Omental fat pad (tissue), 4 donors: ENCODE results near the gene TLK2. TPM values are rescaled to one million over a fixed set of nuclear protein-coding genes. Genes with fewer than 3 reads are reported as not detected.
"Not testable (repeated sequence)": the region's sequence is repeated elsewhere in the genome, so short reads cannot be mapped to it uniquely, and the experiment has no call there.

Experiments used
- ATAC-seq: fragments of 150-250 bp; one replicate; pipeline ENCODE4 v1.9.1; 2016; ENCODE audit warnings: mild to moderate bottlenecking, moderate library complexity; ENCODE audit not compliant: low FRiP score
- DNase-seq: peaks from one replicate; pipeline ENCODE4 v3.0.0-alpha.2; 2019; ENCODE audit warnings: low spot score
- total RNA-seq, 4 donors: library from RNA; depleted of rRNA; stranded (reverse); fragments of >200 nt; gene quantifications; one replicate each; pipeline ENCODE4 v1.1.0, GENCODE V29; 2016
- TF ChIP-seq, protein P1 (sequence below), 3 donors: fragments of 450-650 bp; IDR thresholded peaks; one replicate each; pipeline ENCODE4 v1.5.1; 2016 to 2017; ENCODE audit warnings: antibody characterized with exemption in 3 of 3, mild to moderate bottlenecking in 3 of 3, moderate library complexity in 2 of 3

Gene TLK2
- total RNA-seq, 4 donors from 2014 or later: 28.2 to 40.2 (median 35.1) TPM

DNA sequence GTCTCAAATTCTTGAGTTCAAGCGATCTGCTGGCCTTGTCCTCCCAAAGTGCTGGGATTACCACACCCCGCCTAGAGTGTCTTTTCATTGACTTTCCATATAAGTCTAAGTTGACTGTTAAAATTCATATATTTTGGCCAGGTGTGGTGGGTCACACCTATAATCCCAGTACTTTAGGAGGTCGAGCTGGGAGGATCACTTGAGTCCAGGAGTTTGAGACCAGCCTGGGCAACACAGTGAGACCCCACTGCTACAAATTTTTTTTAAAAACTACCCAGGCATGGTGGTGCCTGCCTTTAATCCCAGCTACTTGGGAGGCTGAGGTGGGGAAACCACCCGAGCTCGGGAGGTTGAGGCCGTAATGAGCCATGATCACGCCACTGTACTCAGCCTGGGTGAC is 127.0 kb downstream of the TLK2 start:
- TF ChIP-seq, protein P1, sequence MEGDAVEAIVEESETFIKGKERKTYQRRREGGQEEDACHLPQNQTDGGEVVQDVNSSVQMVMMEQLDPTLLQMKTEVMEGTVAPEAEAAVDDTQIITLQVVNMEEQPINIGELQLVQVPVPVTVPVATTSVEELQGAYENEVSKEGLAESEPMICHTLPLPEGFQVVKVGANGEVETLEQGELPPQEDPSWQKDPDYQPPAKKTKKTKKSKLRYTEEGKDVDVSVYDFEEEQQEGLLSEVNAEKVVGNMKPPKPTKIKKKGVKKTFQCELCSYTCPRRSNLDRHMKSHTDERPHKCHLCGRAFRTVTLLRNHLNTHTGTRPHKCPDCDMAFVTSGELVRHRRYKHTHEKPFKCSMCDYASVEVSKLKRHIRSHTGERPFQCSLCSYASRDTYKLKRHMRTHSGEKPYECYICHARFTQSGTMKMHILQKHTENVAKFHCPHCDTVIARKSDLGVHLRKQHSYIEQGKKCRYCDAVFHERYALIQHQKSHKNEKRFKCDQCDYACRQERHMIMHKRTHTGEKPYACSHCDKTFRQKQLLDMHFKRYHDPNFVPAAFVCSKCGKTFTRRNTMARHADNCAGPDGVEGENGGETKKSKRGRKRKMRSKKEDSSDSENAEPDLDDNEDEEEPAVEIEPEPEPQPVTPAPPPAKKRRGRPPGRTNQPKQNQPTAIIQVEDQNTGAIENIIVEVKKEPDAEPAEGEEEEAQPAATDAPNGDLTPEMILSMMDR (IDR thresholded peaks at IDR 0.05): no peak
- DNase-seq (no peak), ATAC-seq (no peak)

DNA sequence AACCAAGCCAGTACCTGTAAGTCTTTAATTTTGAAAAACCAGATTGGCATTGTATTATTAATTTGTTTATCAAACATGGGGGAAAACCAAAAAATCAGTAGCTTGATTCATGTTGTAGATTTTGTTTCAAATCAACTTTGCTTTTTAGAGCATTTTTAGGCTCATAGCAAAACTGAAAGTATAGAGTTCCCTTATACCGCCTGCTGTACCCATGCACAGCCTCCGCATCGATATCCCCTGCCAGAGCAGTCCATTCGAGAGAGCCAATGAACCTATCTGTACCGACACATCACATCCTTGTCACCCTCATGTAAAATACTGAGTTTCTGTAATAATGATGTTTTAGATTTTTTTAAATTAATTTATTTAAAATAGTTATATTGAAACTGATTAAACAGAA is 132.7 kb downstream of the TLK2 start:
- ATAC-seq: no peak
- TF ChIP-seq, protein P1 (IDR thresholded peaks at IDR 0.05): no peak
- no peak for DNase-seq

DNA sequence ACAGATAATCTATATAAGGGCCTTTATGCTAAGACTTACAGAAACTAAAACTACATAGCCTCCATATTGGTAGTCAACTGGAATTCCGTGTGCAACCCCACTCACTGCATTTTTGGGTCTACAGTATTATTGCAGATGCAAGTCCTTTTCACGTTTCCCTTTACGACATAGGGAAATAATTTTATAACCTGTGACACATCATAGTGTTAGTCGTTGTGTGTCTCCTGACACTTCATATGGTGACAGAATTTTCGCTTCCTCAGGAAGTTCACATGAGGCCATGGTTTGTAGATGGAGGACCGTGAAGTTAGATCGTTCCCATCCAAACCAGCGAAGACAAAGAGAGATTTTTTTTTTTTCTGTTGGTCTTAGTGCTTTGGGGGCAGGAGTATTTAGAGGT is 133.1 kb downstream of the TLK2 start:
- TF ChIP-seq, protein P1 (IDR thresholded peaks at IDR 0.05): no peak
- no peak for DNase-seq
- ATAC-seq: no peak

DNA sequence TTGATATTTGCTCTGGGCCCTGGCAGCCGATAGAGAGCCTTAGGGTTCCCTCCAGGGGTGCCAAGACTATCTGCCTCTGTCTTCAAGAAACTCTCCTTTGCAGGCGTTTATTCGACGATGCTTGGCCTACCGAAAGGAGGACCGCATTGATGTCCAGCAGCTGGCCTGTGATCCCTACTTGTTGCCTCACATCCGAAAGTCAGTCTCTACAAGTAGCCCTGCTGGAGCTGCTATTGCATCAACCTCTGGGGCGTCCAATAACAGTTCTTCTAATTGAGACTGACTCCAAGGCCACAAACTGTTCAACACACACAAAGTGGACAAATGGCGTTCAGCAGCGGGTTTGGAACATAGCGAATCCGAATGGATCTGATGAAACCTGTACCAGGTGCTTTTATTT is 133.7 kb downstream of the TLK2 start:
- DNase-seq, ATAC-seq: not testable (repeated sequence)

DNA sequence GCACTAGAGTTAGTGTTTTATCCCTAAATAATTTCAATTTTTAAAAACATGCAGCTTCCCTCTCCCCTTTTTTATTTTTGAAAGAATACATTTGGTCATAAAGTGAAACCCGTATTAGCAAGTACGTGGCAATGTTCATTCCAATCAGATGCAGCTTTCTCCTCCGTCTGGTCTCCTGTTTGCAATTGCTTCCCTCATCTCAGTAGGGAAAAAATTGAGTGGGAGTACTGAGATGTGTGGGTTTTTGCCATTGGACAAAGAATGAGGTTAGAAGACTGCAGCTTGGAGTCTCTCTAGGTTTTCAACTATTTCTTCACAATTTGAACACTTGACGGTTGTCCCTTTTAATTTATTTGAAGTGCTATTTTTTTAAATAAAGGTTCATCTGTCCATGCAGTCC is 134.5 kb downstream of the TLK2 start:
- not testable (repeated sequence) for ATAC-seq, DNase-seq

DNA sequence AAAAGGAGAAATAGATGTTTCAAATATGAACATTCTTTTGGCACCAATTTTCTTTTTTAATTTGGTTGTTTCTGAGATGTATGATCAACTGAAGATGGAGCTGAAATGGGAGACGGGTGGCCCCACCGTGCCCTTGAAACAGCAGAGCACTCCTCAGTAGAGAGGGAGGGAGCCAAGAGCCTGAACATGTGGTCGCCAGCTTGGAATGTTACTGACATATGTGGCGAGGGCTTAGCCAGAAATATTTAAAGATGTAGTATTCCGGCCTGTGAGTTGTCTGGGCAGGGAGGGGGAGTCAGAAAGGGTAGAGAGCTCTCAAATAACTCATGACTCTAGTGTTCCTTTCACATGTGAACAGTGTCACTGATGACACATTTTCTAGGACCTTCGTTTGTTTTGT is 135.5 kb downstream of the TLK2 start:
- DNase-seq (no peak), ATAC-seq (peak; percentile 27)
- TF ChIP-seq, protein P1 (IDR thresholded peaks at IDR 0.05): no peak

DNA sequence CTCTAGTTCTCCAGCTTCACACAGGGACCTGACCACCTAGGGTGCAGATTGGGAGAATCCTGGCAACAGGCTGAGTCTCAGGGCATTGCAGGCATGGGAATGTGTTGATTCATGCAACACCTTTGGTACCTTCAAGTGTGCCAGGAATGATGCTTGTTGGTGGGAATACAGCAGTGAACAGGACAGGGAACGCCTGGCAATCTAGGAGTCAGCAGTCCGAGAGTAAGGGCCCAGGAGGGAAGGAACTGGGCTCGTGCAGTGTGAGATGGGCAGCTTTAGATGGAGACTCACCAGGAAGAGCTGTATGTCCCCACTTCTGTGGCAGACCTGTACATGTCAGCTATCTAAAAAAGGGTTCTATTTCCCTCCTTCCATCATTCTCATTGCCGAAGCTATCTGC is 136.9 kb downstream of the TLK2 start:
- no peak for ATAC-seq
- no peak for DNase-seq
- TF ChIP-seq, protein P1 (IDR thresholded peaks at IDR 0.05): no peak

DNA sequence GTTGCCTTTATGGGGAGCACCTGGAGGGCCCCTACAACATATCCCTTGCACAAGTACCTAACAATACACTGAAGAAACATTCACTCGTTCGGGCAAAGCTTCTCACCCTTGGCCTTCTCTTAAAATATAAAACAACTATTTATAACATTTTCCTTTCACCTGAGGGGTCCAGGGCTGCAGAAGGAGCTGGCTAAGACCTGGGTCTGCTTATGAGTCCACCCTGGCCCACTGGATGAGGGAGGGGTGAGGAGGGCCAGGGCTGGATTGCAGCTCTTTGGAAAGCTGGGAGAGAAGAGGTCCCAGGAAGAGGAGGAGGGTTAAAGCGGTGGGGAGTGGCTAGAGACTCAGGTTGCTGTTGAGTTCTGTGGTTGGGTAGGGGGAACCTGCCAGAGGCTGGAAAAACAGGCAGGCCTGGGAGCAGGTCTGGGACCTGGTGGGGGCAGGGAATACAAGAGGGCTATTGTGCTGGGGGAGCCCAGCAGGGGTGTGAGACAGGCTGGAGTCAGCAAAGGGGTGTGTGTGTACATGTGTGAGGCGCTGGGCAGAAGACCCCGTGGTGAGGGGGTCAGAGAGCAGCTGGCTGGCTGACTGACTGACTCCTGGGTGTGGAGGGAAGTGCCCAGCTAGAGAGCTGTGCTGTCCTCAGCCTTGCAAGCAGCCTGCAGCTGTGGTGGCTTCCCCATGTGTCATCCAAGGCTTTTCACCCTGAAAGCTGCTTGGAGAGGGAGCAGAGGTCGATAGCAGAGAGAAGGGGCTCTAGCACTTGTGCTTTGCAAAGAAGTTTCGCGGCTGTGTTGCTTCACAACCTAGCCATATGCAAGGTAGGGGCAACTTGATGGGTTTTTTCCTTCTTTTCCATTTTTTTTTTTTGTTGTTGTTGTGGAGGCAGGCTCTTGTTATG is 138.6 kb downstream of the TLK2 start:
- ATAC-seq: no peak

More for the DNA sequence above, 138.6 kb downstream of the TLK2 start:
- TF ChIP-seq, protein P1 (IDR thresholded peaks at IDR 0.05): no peak
- DNase-seq: no peak
